SH-SY5Y (cell line): ENCODE data around the gene KRT14.

ENCODE experiments used
- GATA2 ChIP-seq: IDR thresholded peaks from 2 replicates; pipeline ENCODE4 v1.6.1; 2011; ENCODE audit warnings: mild to moderate bottlenecking, low read depth, low read length
- GATA3 ChIP-seq: IDR thresholded peaks from 2 replicates; pipeline ENCODE4 v1.6.1; 2011; ENCODE audit warnings: low read depth, mild to moderate bottlenecking, low read length, moderate library complexity

- TF ChIP-seq GATA2 (no peak), GATA3 (no peak)
These were observed 42.6 kb upstream of the KRT14 start for GRCh38 chr17:41629316-41629715.
